Prostate gland (tissue), 2 donors: ENCODE data around the gene HMG20B. TPM values are rescaled to one million over a fixed set of nuclear protein-coding genes. Genes with fewer than 3 reads are reported as not detected.

Experiments
- DNase-seq: peaks from one replicate; pipeline ENCODE4 v3.0.0-alpha.2; 2019; ENCODE audit warnings: low spot score
- H3K27ac ChIP-seq, 2 donors: fragments of 200-600 bp; sonication (generic); 2 replicates each; pipeline ENCODE4 v1.5.1; 2017 to 2019
- H3K27me3 ChIP-seq: fragments of 200-600 bp; sonication (generic); replicated peaks from 2 replicates; pipeline ENCODE4 v1.5.1; 2019; ENCODE audit not compliant: insufficient read depth
- H3K36me3 ChIP-seq, 2 donors: fragments of 200-600 bp; sonication (generic); 1 replicate in 1 of 2; 2 replicates in 1 of 2; pipeline versions ENCODE4 v1.5.1 to v1.8.1; 2017 to 2019
- H3K4me1 ChIP-seq: fragments of 200-600 bp; sonication (generic); replicated peaks from 2 replicates; pipeline ENCODE4 v1.5.1; 2019
- H3K4me3 ChIP-seq, 2 donors: fragments of 200-600 bp; sonication (generic); 2 replicates each; pipeline ENCODE4 v1.5.1; 2017 to 2019
- H3K9me3 ChIP-seq: fragments of 200-600 bp; sonication (generic); 2 replicates; pipeline ENCODE4 v1.5.1; 2017
- CTCF ChIP-seq, 4 experiments: fragments of 200-600 bp in 2 of 4; fragments of 450-650 bp in 2 of 4; sonication (generic) in 2 of 4; IDR thresholded peaks; 1 replicate in 3 of 4; 2 replicates in 1 of 4; pipeline ENCODE4 v1.5.1; 2016 to 2019; ENCODE audit warnings: antibody characterized with exemption in 4 of 4, mild to moderate bottlenecking in 2 of 4, moderate library complexity in 2 of 4
- POLR2A ChIP-seq: fragments of 450-650 bp; IDR thresholded peaks from one replicate; pipeline ENCODE4 v1.6.1; 2016; ENCODE audit warnings: antibody characterized with exemption, mild to moderate bottlenecking
- POLR2AphosphoS5 ChIP-seq: sonication (generic); formaldehyde crosslinking; IDR thresholded peaks from one replicate; pipeline ENCODE4 v1.6.1; 2017; ENCODE audit warnings: antibody characterized with exemption
- WGBS: methylation state at CpG from one replicate; pipeline ENCODE4 v1.1.5; 2018; 5-methylcytosine and 5-hydroxymethylcytosine counted together
- intact Hi-C: fragments of 100-400 bp; cut with DNase I; formaldehyde crosslinking; loops from one replicate; pipeline ENCODE4 v1.14.2; 2022
- total RNA-seq, 2 donors: library from RNA; depleted of rRNA; stranded (reverse); fragments of >200 nt; gene quantifications; one replicate each; pipeline ENCODE4 v1.1.0, GENCODE V29; 2016

HMG20B gene
- total RNA-seq, 2 donors from 2014 or later: 184 to 369 TPM

GRCh38 chr19:3537101-3537437 lies 35.7 kb upstream of the HMG20B start:
- Histone ChIP-seq H3K4me3 (no peak overlapping the region), H3K4me1 (no peaks in the 10 kb centered on the region), H3K27me3 (no peaks in the 10 kb centered on the region), H3K9me3 (no peaks in the 10 kb centered on the region), H3K27ac (peak overlapping the region in 1 of 2 donors; percentile 10), H3K36me3 (peaks cover 0 to 8% of the 10 kb centered on the region in 2 donors)
- 81% methylated on average over 13 of the region's 13 CpGs for WGBS
- no peak for DNase-seq
- intact Hi-C loops: no loop called here
- TF ChIP-seq CTCF (IDR thresholded peaks at IDR 0.05) (no peak), POLR2A (no peak), POLR2AphosphoS5 (no peak)

- DNase-seq: no peak
- intact Hi-C loops: no loop called here
- Histone ChIP-seq H3K36me3 (peaks cover 0 to 8% of the 10 kb centered on the region in 2 donors), H3K27me3 (no peaks in the 10 kb centered on the region), H3K4me1 (no peaks in the 10 kb centered on the region), H3K9me3 (no peaks in the 10 kb centered on the region), H3K4me3 (no peak overlapping the region), H3K27ac (peak overlapping the region in 1 of 2 donors; percentile 10)
- TF ChIP-seq POLR2AphosphoS5 (no peak), POLR2A (no peak), CTCF (IDR thresholded peaks at IDR 0.05) (no peak)
- 85% methylated on average over 22 of the region's 22 CpGs for WGBS
Measured at GRCh38 chr19:3537438-3538240, 35.1 kb upstream of the HMG20B start.

GRCh38 chr19:3538258-3538929 lies 34.4 kb upstream of the HMG20B start:
- no peaks in the 10 kb centered on the region for H3K27me3 ChIP-seq
- intact Hi-C loops: no loop called here
- TF ChIP-seq POLR2A (no peak), POLR2AphosphoS5 (no peak), CTCF (IDR thresholded peaks at IDR 0.05) (no peak)
- H3K36me3 ChIP-seq: peaks cover 0 to 4% of the 10 kb centered on the region in 2 donors
- no peak for DNase-seq
- H3K27ac ChIP-seq: no peak overlapping the region
- no peak overlapping the region for H3K4me3 ChIP-seq
- H3K9me3 ChIP-seq: no peaks in the 10 kb centered on the region
- 78% methylated on average over 25 of the region's 25 CpGs for WGBS
- H3K4me1 ChIP-seq: no peaks in the 10 kb centered on the region

- no peaks in the 10 kb centered on the region for H3K4me1 ChIP-seq
- no peaks in the 10 kb centered on the region for H3K27me3 ChIP-seq
- TF ChIP-seq POLR2A (no peak), CTCF (IDR thresholded peaks at IDR 0.05) (no peak), POLR2AphosphoS5 (no peak)
- intact Hi-C loops: no loop called here
- DNase-seq: no peak
- no peak within 1 kb of the TSS for H3K4me3 ChIP-seq
- H3K36me3 ChIP-seq: no peaks in the 10 kb centered on the region
- no peaks in the 10 kb centered on the region for H3K9me3 ChIP-seq
- H3K27ac ChIP-seq: no peak within 1 kb of the TSS
- WGBS: 44% methylated on average over 26 of the region's 28 CpGs
Measured at GRCh38 chr19:3538965-3539755, 33.6 kb upstream of the HMG20B start, which contains the start of gene TEKTIP1. TSS of gene TEKTIP1 (plus strand) at chr19:3539174. CDS start at chr19:3539178, 4 bp downstream.
